Measurements from ENCODE around the gene VPS13C.

- TF ChIP-seq FOXM1 (IDR thresholded peaks at IDR 0.05; ENCODE audit: borderline replicate concordance, low read depth) (no peak), EGR1 (IDR thresholded peaks at IDR 0.05) (no peak), YY1 (IDR thresholded peaks at IDR 0.05; ENCODE audit: low read depth) (no peak), TAF1 (IDR thresholded peaks at IDR 0.05; ENCODE audit: low read depth) (no peak), ZBTB7A (IDR thresholded peaks at IDR 0.05; ENCODE audit: low read depth) (no peak), CEBPB (IDR thresholded peaks at IDR 0.05) (no peak), MAX (IDR thresholded peaks at IDR 0.05) (no peak), REST (IDR thresholded peaks at IDR 0.05; ENCODE audit: low read depth) (no peak)
Observed at GRCh38 chr15:61879219-61879618, 181.0 kb downstream of the VPS13C start.
